ENCODE data around the gene ACSL1. TPM values are rescaled to one million over a fixed set of nuclear protein-coding genes. Genes with fewer than 3 reads are reported as not detected.

Gene ACSL1
- total RNA-seq, 1 donor from 2014 or later: 316 TPM

DNA sequence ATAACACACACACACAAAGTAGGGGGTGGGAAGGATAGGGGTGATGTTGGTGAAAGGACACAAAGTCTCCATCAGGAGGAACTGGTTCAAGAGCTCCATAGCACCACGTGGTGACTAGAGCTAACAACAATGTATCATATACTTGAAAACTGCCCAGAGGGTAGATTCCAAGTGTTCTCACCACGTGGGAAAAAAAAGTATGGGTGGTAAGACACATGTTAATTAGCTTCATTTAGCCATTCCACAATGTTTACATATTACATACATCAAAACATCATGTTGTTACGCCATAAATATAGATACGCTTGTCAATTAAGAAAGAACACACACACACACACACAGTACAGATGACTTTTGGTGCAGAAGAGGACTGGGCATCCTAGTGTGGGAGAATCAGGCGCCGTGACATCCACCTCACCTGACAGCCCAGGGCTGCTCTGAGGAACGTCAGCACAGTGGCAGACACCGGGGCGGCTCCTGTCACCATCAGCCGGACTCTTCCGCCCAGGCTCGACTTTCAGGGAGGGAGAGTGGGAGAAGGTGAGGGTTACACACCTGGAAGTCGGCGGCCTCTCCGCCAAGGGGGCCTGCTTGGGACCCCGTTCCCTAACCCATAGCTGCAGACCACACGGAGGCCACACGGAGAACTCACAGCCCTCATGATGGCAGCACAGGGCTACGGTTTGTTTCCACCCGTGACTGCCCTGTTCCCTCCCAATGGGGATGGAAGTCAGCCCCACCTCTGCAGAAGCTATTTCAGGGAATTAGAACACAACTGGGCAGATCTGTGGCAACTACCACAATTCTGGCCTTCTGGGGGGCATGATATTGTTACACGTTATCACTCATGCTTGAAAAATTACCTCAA lies 60.1 kb downstream of the ACSL1 start:
- no peak overlapping the region for H3K4me3 ChIP-seq
- H3K36me3 ChIP-seq: peaks cover 100% of the 10 kb centered on the region
- H3K27ac ChIP-seq (replicated peaks): no peak overlapping the region
- H3K27me3 ChIP-seq (ENCODE audit: low read depth): no peaks in the 10 kb centered on the region
- intact Hi-C loops (cut with micrococcal nuclease): no loop called here
- H3K4me1 ChIP-seq: peaks cover 8% of the 10 kb centered on the region
- TF ChIP-seq CTCF (IDR thresholded peaks at IDR 0.05; ENCODE audit: borderline replicate concordance): no peak
- H3K9me3 ChIP-seq (replicated peaks): no peaks in the 10 kb centered on the region
- no peak for DNase-seq

- H3K27ac ChIP-seq (replicated peaks): peak overlapping the region; percentile 48
- peaks cover 8% of the 10 kb centered on the region for H3K4me1 ChIP-seq
- H3K9me3 ChIP-seq (replicated peaks): no peaks in the 10 kb centered on the region
- no peaks in the 10 kb centered on the region for H3K27me3 ChIP-seq (ENCODE audit: low read depth)
- DNase-seq: no peak
- peaks cover 100% of the 10 kb centered on the region for H3K36me3 ChIP-seq
- TF ChIP-seq CTCF (IDR thresholded peaks at IDR 0.05; ENCODE audit: borderline replicate concordance): no peak
- intact Hi-C loops (cut with micrococcal nuclease): no loop called here
- H3K4me3 ChIP-seq: no peak overlapping the region
These were observed 61.2 kb downstream of the ACSL1 start for GRCh38 chr4:184764601-184765000.

DNA sequence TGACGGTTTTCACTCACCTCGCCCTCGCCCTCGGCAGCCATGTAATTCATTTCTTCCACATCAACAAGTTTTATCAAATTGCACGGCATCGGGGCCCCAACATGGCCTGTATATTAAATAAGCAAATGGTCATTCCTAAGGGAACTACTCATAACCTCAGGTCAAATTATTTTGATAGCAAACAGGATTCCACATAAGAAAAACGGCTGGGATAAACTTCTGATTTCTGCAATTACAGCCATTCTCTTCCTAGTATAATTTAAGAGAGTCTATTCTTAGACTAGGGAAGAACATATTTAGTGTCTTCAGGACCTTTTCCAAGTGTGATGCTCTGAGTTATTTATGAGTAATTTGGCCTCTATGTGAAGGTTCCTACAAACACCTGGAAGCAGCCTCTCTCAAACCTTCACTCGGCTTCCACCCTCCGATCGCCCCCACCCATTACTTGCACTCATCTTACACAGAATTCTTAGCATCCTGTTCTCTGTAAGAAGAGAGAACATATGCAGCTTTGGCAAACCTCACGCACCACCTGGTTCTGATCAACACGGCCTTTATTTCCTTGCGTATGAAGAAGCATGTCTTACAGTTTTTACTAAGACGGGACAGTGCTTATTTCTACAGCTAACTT lies 62.5 kb downstream of the ACSL1 start:
- peaks cover 9% of the 10 kb centered on the region for H3K4me1 ChIP-seq
- no peaks in the 10 kb centered on the region for H3K9me3 ChIP-seq (replicated peaks)
- DNase-seq: peak; percentile 38
- intact Hi-C loops (cut with micrococcal nuclease): no loop called here
- no peak overlapping the region for H3K4me3 ChIP-seq
- peak overlapping the region; percentile 48 for H3K27ac ChIP-seq (replicated peaks)
- peaks cover 93% of the 10 kb centered on the region for H3K36me3 ChIP-seq
- TF ChIP-seq CTCF (IDR thresholded peaks at IDR 0.05; ENCODE audit: borderline replicate concordance): no peak
- H3K27me3 ChIP-seq (ENCODE audit: low read depth): no peaks in the 10 kb centered on the region

GRCh38 chr4:184762100-184762499 lies 63.7 kb downstream of the ACSL1 start:
- H3K4me1 ChIP-seq: peaks cover 21% of the 10 kb centered on the region
- no peaks in the 10 kb centered on the region for H3K27me3 ChIP-seq (ENCODE audit: low read depth)
- DNase-seq: no peak
- no peak overlapping the region for H3K4me3 ChIP-seq
- TF ChIP-seq CTCF (IDR thresholded peaks at IDR 0.05; ENCODE audit: borderline replicate concordance): no peak
- no peaks in the 10 kb centered on the region for H3K9me3 ChIP-seq (replicated peaks)
- H3K36me3 ChIP-seq: peaks cover 91% of the 10 kb centered on the region
- intact Hi-C loops (cut with micrococcal nuclease): no loop called here
- H3K27ac ChIP-seq (replicated peaks): peak overlapping the region; percentile 48

GRCh38 chr4:184760681-184761080 lies 65.1 kb downstream of the ACSL1 start:
- Histone ChIP-seq H3K36me3 (peaks cover 88% of the 10 kb centered on the region), H3K4me1 (peaks cover 35% of the 10 kb centered on the region)
- intact Hi-C loops (cut with micrococcal nuclease): no loop called here

More at GRCh38 chr4:184760681-184761080, 65.1 kb downstream of the ACSL1 start:
- no peak for DNase-seq
- TF ChIP-seq CTCF (IDR thresholded peaks at IDR 0.05; ENCODE audit: borderline replicate concordance): no peak
- H3K9me3 ChIP-seq (replicated peaks): no peaks in the 10 kb centered on the region
- H3K27ac ChIP-seq (replicated peaks): no peak overlapping the region
- H3K27me3 ChIP-seq (ENCODE audit: low read depth): no peaks in the 10 kb centered on the region
- no peak overlapping the region for H3K4me3 ChIP-seq
